Measurements from ENCODE around the gene PCED1B.
A peak's percentile ranks its signal among the peaks of the same experiment; 100 is the strongest.

PCED1B gene

DNA sequence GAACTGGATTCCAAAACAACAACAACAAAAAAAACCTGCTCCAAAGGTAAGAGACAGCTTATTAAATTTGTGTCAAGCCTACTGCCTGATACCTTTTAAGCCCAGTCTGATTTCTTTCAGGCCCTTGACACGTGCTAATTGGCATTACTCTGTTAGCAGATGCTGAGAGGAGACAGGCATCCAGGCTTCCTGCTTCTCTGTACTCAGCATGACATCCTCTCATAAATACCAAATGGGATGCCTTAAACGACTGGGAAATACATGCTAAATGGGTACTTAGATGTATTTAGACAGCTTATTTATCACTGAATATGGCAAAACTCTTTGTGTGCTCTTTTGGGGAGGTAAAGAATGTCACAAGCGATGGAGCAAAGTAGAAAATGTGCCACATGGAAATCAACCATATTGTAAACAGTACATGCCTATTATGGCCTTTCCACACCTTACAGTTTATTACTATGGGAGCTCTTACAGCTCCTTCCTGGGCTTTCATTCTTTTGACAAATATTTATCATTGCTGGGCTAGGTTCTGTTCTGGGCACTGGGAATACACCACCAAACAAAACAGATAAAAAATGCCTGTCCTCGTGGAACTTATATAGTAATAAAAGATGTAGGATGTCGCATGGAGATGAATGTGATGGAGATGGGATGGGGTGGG lies 11.5 kb upstream of the PCED1B start:
- DNase-seq (ENCODE audit: low spot score) (no peak), FAIRE-seq (no peak)

DNA sequence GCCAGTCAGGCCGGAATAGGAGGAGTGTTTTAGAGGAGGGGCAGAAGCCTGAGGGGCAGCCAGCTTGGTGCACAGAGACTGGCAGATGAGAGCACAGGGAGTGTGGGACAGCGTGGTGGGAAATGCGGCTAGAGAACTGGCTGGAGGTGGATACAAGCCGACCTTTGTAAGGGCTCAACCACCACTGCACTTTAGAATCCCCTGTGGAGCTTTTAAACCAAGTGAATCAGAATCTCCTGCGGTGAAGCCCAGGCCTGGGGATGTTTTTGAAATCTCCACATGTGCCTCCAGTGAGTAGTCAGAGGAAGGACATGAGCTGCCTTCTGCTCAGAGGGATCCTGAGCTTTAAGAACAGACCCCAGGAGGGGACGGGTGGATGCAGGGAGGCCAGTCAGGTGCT lies 10.9 kb upstream of the PCED1B start:
- no peak for FAIRE-seq
- no peak for DNase-seq (ENCODE audit: low spot score)

DNA sequence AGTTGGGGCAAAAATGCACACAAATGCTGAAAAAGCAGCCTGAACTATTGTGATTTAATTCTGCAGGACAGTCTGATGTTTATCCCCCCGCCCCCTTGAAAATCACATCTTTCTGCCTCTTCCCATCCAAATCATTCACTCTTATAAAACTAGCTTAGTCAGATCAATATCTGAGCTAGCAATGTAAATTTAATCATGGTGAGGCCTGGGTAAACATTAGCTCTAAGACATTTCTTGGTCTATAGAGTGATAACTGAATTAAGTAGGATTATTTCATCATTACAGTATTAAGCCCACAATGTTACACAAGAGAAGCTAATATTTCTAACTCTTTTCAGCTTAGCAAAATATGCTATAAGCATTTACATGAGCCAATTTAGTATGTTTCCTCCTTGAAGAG lies 9.1 kb upstream of the PCED1B start:
- FAIRE-seq (no peak), DNase-seq (ENCODE audit: low spot score) (no peak)

DNA sequence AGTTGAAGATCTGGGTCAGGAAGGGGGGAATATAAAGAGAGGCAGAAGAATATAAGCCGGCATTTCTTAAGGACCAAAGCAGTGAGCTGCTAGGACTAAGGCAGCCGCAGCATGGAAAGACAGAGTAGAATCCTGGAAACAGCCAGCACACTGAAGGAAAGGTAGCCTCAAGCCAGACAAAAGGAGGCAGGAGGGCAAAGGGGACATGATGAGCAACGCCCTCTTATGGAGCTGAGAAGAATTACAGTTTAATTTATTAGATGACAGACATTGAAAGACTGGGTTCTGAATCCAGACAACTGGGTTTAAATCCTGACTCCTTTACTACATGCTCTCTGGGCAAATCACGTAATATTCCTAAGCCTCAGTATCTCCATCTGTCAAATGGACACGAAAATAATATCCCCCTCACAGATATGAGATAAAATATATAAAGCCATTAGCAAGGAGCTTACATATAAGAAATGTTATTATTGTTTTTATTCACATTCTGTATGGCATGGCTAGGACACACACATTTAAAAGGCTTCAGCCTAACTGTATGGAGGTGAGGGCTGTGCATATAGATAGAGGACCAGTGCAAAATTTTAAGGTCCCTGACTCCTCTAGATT lies 8.1 kb upstream of the PCED1B start:
- DNase-seq (ENCODE audit: low spot score) (peak; percentile 24), FAIRE-seq (no peak)

DNA sequence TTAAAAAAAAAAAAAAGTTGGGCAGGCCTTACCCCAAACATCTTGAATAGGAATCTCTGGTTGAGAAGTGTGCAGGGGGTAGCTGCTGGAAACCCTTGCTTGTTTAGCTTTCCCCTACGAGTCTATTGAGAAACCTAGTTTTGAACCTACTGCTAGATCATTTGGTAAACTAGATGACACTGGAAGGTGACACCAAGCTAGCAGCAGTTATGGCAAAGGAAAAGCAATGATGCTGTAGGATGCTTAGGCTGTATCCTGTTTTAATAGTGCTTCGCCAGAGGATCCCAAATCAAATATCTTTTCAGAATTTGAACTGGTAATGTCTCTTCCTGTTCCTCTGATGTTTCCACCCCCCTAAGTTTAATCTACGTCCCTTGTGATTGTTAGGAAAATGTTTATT lies 5.5 kb upstream of the PCED1B start:
- FAIRE-seq = no peak
- no peak for DNase-seq (ENCODE audit: low spot score)

DNA sequence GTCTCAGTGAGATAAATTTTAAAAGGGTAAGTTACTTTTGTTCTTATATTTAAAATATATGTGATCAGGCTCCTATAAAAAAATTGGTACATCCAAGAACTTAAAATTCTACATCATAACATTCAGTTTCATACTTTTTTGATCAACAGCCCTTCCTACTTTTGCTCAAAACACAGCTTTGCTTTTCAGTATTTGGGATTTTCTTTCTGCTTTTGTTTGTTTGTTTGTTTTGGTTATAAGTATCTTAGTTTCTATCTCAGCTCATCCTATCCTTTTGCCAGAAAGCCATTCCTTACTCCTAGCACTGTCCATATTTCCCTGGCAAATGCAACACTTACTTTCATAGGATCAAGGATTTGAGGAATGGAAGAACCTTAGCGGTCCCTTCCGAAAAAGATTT lies 4.7 kb upstream of the PCED1B start:
- DNase-seq (ENCODE audit: low spot score) = no peak
- FAIRE-seq = no peak

DNA sequence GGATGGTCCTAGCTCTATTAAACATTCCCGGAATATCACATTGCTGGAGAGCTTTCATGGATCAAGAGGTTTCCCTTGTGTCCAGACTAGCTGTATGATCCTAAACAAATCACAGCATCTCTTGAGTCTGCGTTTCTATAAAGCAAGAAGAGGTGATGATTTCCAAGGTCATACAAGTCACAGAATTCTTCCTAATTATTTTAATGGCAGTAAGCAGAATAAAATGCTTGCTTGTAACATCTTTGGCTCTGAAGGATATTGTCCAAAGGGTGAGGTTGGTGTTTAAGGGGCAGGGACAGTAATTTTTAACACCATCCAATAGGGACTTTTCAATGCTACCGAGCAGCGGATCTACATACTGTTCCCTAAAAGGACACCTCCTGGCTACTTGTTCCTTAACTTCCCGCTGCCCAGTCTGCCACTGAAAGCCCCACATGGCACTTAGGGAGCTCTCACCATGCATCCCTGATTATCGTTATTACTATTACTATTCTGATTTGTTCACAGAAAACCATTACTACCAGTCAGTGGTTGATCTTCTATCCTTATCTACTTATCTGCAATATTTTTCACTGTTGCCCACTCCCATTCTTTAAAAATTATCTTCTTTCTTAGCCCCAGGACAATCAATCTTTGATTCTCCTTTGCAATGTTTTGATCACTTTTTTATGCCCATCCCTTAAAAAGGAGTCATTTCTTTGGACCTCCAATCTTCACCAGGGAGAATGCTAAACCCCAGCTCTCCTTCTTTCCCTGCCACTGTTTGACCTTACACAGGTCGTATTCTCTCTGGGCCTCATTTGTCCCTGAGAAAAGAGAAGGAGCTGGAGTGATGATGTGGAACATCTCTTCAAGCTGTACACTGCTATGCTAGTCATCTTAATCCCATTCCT lies 4.0 kb upstream of the PCED1B start:
- DNase-seq (ENCODE audit: low spot score) = peak; percentile 14
- FAIRE-seq = no peak

DNA sequence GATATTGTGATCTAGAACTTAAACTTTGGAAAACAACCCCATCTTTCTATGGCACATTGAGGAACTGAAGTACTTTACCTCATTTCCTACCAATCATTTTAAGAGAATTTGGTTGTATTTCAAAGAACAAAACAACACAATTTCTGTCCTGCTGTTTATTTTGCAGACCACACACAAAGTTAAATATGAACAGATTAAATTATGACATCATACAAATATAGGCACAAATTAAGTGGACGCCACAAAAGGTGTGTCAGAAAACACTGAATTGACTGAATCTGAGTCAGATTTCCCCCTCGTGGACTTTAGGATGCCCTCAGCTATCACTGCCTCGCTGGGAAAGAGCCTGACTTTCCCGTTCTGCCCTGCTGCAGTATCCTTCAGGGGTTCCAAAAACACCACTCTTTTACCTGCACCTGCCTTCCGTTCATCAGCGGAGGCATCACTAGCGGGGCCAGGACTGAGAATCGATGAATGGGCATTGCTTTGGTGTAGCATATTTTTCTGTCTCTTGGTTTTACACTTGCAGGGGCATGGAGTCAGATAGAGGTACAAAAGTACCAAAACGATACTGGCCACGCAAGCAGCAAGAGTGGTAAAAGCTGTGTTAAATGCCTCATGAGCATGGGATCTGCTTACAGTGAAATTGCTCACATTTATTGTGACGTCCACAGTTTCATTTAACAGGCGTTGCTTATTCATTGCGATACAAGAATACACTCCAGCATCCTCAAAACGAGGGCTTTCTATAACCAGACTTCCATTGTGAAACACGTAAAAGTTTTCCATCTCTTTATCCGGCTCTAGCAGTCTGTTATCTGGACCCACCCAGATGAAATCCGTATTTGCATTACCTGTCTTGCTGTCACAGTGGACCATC lies 2.0 kb upstream of the PCED1B start:
- FAIRE-seq = no peak
- no peak for DNase-seq (ENCODE audit: low spot score)

DNA sequence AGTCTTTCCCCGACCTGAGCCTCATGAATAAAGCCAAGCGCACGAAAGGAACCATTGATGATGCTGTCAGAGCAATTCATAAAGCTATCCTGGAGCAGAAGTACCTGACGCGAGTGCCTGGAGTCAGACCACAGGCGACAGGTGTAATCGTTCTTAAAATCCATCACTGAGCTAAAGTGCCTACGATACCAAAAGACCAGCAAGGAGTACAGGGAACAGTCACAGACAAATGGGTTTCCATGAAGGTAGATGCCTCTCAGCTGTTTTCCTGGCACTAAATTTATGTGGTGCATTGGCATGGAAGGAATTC lies 1.4 kb upstream of the PCED1B start:
- FAIRE-seq (no peak), DNase-seq (ENCODE audit: low spot score) (no peak)

DNA sequence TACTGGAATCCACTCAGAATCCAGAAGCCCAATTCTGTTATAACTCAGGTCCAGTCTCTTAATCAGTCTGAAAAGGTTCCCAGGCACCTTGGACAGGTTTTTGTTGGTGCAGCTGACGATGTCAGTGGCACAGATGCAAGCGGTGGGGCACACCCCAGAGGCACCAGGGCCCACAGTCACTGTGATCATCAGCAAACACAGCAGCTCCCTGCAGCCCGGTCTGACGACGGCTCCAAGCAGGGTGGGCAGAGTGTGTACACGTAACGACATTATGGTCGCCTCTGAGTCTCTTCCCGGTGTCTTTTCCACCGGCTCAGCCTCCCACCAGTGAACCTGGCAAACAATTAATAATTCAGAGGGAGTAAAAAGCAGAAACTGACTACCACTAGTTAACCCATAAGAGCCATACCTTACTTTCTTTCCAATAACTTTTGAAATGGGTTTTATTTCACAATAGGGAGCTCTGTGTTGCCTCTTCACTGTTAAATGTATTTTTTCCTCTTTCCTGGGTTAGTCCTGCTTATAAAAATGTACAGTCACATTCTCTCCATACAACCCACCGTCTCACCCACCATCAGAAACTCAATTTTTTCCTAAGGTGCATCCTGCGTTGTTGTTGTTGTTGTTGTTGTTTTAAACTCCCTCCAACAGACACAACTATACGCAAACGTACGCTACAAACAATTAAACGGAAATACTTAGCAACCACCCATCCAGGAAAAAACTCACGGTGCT lies 521 bp upstream of the PCED1B start:
- peak; percentile 45 for DNase-seq (ENCODE audit: low spot score)
- FAIRE-seq = no peak

DNA sequence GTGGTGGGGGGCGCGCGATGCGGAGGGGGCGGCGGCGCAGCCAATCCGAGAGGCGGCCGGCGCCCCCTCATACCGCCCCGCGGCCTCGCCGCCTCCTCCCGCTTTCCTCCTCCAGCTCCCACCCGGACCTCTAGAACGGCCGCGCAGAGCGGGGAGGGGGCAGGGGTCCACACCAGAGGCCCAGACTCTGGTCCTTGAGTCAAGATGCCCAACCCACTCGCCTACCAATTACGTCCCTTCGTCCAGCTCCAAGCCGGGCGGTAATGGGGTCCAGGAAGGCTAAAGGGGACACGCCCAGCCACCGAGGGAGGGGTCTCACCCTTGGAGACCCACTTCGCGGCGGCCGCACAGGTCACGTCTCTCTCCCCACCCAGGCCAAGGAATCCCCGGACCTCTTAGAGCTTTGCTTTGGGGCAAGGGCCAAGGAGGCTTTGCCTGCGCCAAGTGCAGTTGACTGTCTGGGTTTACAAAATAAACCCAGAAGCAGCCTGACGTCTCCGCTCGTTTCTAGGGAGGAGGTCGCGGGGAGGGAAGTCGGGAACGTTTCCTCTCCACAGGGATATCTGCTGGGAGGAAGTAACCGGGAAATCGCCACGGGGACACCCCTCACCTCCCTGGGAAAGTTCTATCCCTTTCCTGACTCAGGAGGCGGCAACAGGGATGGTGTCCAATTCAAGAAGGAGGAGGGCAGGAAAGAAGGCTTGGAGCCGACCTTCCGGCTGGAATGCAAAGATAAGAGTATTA lies 732 bp downstream of the PCED1B start:
- DNase-seq (ENCODE audit: low spot score) = peak; percentile 64
- FAIRE-seq = no peak

DNA sequence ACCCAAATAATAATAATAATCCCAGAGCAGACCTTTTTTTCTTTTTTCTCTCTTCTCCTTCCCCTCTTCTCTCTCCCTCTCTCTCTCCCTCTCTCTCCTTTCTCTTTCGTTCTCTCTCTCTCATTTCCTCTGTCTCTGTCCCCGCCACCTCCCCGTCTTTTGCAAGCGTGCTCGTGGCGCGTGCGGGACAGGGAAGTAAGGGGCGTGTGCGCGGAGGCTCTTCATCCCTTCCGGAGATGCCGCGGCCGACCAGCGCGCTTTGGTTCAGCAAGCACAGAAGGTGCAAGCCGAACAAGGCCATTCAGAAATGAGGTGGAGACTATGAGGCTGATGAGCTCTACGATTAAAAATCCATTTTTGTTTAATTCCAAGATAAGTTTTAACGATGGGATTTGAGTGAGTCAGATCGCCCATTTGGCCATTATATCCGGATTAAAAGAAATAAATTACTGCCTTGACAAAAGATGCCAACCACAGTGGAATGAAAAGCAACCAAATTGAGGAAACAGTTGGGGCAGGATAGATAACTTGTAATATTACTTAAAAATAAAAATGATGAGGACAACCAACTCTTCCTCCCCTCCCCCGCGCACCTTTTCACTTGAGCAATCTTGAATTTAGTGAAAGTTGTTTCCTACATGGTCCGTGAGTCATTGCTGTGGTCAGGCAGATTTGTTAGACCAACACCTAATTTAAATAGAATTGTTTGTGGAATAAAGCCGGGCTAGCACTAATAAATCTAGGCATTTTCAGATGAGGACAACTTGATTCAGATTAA lies 1.5 kb downstream of the PCED1B start:
- peak; percentile 76 for FAIRE-seq

DNA sequence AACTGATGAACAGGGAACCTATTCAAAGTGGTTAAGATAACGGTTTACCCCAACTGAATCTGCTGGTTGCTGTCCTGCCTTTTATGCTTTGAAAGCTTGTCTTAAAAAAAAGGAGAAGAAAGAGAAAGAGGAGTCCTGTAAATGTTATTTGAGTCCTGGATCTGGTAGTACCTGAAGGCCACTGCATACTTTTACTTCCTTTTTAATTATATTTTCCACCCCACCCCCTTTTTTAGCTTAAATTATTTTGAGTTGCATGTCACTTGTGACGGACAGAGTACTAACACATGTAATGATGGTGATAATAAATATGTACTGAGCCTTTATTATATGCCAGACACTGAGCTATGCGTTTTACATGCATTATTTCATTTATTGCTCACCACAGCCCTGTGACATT lies 2.9 kb downstream of the PCED1B start:
- no peak for DNase-seq (ENCODE audit: low spot score)
- FAIRE-seq = no peak

More for the DNA sequence above, 1.5 kb downstream of the PCED1B start:
- DNase-seq (ENCODE audit: low spot score) = peak; percentile 76

DNA sequence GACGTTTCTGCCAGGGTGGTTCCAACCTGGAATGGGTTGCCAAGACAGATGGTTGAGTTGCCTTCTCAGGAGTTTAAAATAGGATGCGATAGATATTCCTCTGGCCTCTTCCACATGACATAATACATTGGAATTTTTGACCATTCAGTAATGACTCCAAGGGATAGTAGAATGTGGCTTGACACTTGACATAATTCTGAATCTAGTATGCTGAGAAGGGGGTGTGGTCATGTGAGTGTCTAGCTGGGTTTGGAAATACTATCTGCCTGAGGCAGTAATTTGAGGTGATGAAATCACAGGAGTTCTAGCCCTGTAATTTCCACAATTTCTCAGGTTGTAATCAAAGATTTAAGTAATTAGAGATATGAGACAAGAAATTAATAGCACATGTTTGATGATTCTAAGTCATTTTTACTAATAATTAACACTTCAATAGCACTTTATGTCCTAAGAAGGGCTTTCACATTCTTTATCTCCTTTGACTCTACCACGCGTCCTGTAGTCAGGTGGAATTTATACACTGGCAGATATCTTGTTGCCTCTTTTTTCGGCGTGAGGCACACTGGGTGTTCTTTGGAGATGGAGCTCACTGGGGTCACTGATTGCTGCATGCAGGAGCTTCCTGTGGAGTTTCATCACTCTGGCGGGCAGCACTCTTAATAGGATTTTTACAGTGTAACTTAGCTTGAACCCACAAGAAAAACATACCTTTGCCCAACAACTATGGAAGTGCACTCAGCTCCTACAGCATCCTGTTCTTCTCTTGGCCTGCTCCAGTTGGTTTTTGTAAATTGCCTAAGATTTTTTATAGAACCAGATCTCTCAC lies 3.6 kb downstream of the PCED1B start:
- peak; percentile 96 for DNase-seq (ENCODE audit: low spot score)
- peak; percentile 97 for FAIRE-seq

DNA sequence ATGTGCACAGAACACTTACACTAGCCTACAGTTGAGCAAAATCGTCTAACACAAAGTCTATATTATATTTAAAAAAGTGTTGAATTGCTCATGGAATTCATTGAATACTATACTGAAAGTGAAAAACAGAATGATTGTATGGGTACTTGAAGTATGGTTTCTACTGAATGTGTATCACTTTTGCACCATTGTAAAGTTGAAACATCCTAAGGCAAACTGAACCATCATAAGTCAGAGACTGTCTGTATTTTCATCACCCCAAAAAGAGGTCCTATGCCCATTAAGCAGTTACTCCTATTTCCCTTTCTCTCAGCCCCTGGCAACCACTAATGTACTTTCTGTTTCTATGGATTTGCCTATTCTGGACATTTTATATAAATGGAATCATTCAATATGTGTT lies 4.8 kb downstream of the PCED1B start:
- DNase-seq (ENCODE audit: low spot score) (no peak), FAIRE-seq (no peak)

DNA sequence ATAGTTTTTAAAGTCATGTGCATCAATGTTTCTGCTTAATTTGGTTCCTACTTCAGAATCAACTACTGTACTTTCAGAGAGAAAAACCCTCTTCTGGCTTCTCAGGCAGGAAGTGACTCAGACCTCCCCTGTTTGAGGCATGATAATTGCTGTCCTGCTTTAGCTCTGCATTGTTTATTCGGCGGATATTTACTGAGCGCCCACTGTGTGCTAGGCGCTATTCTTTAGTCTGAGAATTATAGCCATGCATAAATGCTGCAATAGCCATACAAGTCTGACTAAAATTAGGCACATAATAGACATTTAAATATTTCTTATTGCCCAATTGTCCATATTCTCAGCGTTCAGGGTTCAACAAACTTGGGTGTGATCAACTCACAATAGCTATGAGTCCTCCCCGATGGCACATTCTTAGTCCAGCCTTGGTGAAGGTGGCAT lies 6.4 kb downstream of the PCED1B start:
- FAIRE-seq (peak; percentile 89), DNase-seq (ENCODE audit: low spot score) (peak; percentile 57)

DNA sequence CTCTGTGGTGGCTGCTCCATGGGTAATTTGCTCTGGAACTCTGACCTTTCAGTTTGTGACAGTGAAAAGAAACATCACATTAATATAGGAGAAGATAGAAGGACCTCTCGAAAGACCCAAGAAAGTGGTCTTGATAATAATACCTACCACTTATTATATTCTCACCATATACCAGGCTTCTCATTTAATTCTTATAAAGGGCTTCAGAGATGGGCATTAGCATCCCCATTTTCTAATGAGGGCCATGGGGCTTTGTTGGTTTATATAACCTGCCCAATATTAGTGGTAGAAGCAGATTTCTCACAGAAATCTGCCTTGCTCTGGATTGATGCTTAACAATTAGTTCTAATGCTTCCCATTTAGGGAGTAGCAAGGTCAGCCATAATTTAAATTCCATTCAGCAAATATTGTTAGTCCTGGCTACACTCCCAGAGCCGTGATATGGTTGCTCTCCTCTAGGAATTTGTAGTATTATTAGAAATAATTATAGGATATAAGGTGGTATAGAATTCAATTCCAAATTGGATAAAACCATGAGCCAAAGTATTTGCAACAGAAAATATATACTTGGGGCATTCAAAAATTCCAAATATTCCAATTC lies 7.8 kb downstream of the PCED1B start:
- peak; percentile 56 for FAIRE-seq
- DNase-seq (ENCODE audit: low spot score) = no peak
